Liver (tissue), 9 donors: Measurements from ENCODE around the gene APOB. TPM values are rescaled to one million over a fixed set of nuclear protein-coding genes. Genes with fewer than 3 reads are reported as not detected.

Source experiments
- DNase-seq: peaks from one replicate; pipeline ENCODE4 v3.0.0-alpha.2; 2017; ENCODE audit warnings: low spot score
- H3K27ac ChIP-seq, 2 donors: one replicate each; pipeline ENCODE4 v1.7.0; 2013; ENCODE audit warnings: inconsistent platforms in 2 of 2, low read length in 2 of 2, control low read depth in 1 of 2, low read depth in 1 of 2, mild to moderate bottlenecking in 1 of 2
- H3K27me3 ChIP-seq, 4 donors: one replicate each; pipeline versions ENCODE4 v1.6.1 to v1.7.0; 2013; ENCODE audit warnings: low read length in 3 of 4, inconsistent platforms in 1 of 4, mild to moderate bottlenecking in 1 of 4, moderate library complexity in 1 of 4; ENCODE audit not compliant: control insufficient read depth in 4 of 4, insufficient read depth in 4 of 4
- H3K36me3 ChIP-seq, 4 donors: one replicate each; pipeline versions ENCODE4 v1.6.1 to v1.7.0; 2013; ENCODE audit warnings: low read length in 3 of 4, mild to moderate bottlenecking in 3 of 4, low read depth in 1 of 4, moderate library complexity in 1 of 4; ENCODE audit not compliant: control insufficient read depth in 4 of 4, insufficient read depth in 3 of 4
- H3K4me1 ChIP-seq, 4 donors: one replicate each; pipeline versions ENCODE4 v1.6.1 to v1.7.0; 2013; ENCODE audit warnings: low read length in 3 of 4, mild to moderate bottlenecking in 3 of 4, moderate library complexity in 1 of 4; ENCODE audit not compliant: control insufficient read depth in 4 of 4, insufficient read depth in 4 of 4
- H3K4me3 ChIP-seq, 3 donors: one replicate each; pipeline versions ENCODE4 v1.6.1 to v1.7.0; 2013; ENCODE audit warnings: low read length in 3 of 3, control low read depth in 1 of 3, low read depth in 1 of 3, mild to moderate bottlenecking in 1 of 3
- H3K9ac ChIP-seq, 2 donors: one replicate each; pipeline ENCODE4 v1.7.0; 2013; ENCODE audit warnings: low read length in 2 of 2, mild to moderate bottlenecking in 2 of 2, moderate library complexity in 2 of 2, control low read depth in 1 of 2, low read depth in 1 of 2
- H3K9me3 ChIP-seq, 4 donors: one replicate each; pipeline versions ENCODE4 v1.6.1 to v1.7.0; 2013; ENCODE audit warnings: low read length in 3 of 4; ENCODE audit not compliant: control insufficient read depth in 4 of 4
- EGR1 ChIP-seq, 2 donors: IDR thresholded peaks; 2 replicates each; pipeline ENCODE4 v1.6.1; 2016 to 2018; ENCODE audit warnings: antibody characterized with exemption in 2 of 2, low read depth in 2 of 2
- FOXA1 ChIP-seq: IDR thresholded peaks from 2 replicates; pipeline ENCODE4 v1.6.1; 2016; ENCODE audit warnings: antibody characterized with exemption
- FOXA2 ChIP-seq: IDR thresholded peaks from 2 replicates; pipeline ENCODE4 v1.6.1; 2016; ENCODE audit warnings: antibody characterized with exemption
- HNF4A ChIP-seq, 2 donors: conservative IDR thresholded peaks; 2 replicates each; pipeline ENCODE4 v1.6.1; 2016; ENCODE audit warnings: antibody characterized with exemption in 2 of 2, mild to moderate bottlenecking in 2 of 2
- HNF4G ChIP-seq: IDR thresholded peaks from 2 replicates; pipeline ENCODE4 v1.6.1; 2016; ENCODE audit warnings: antibody characterized with exemption
- JUND ChIP-seq, 2 donors: IDR thresholded peaks; 2 replicates each; pipeline ENCODE4 v1.6.1; 2016; ENCODE audit warnings: antibody characterized with exemption in 2 of 2
- NR2F2 ChIP-seq: IDR thresholded peaks from 2 replicates; pipeline ENCODE4 v1.6.1; 2016; ENCODE audit warnings: antibody characterized with exemption
- RXRA ChIP-seq, 2 donors: IDR thresholded peaks; 2 replicates each; pipeline ENCODE4 v1.6.1; 2017 to 2018; ENCODE audit warnings: antibody characterized with exemption in 2 of 2, mild to moderate bottlenecking in 1 of 2
- SP1 ChIP-seq: IDR thresholded peaks from 2 replicates; pipeline ENCODE4 v1.6.1; 2018; ENCODE audit warnings: antibody characterized with exemption, mild to moderate bottlenecking
- WGBS: extraction: QIAGEN DNeasy Blood & Tissue Kit; methylation state at CpG from one replicate; pipeline ENCODE4 v1.1.7; 2013; 5-methylcytosine and 5-hydroxymethylcytosine counted together
- polyA plus RNA-seq, 2 donors: library from polyadenylated mRNA; stranded (reverse) in 1 of 2; unstranded in 1 of 2; fragments of 200-250 nt in 1 of 2; fragments of >200 nt in 1 of 2; fragmentation: Nextera tagmentation in 1 of 2; extraction: Ambion mirVana in 1 of 2; gene quantifications; one replicate each; pipeline versions ENCODE4 v1.2.1 to v1.2.3, GENCODE V29; 2013 to 2015
- total RNA-seq, 2 donors: library from RNA; depleted of rRNA; stranded (reverse); fragments of >200 nt; gene quantifications; one replicate each; pipeline ENCODE4 v1.2.3, GENCODE V29; 2014
- TF ChIP-seq, protein P1 (sequence below): IDR thresholded peaks from 2 replicates; pipeline ENCODE4 v1.6.1; 2016; ENCODE audit warnings: antibody characterized with exemption
- TF ChIP-seq, protein P2 (sequence below): IDR thresholded peaks from 2 replicates; pipeline ENCODE4 v1.6.1; 2016; ENCODE audit warnings: antibody characterized with exemption
- TF ChIP-seq, protein P3 (sequence below): fragments of 150-350 bp; IDR thresholded peaks from 2 replicates; pipeline ENCODE4 v1.5.1; 2017; ENCODE audit warnings: improper control_type of control experiment, low read depth, low read length; ENCODE audit not compliant: missing input control
- TF ChIP-seq, protein P4 (sequence below): IDR thresholded peaks from 2 replicates; pipeline ENCODE4 v1.6.1; 2016; ENCODE audit warnings: antibody characterized with exemption, mild to moderate bottlenecking
- donor health status: healthy.
- donor health status: healthy.
- donor health status: healthy.
- donor health status: healthy.
- donor health status: healthy.

APOB gene
- total and polyA plus RNA-seq, 4 donors, result 431 to 2,949 (median 1,463) TPM

- TF ChIP-seq FOXA1 (no peak), HNF4G (no peak), FOXA2 (peak; percentile 23), HNF4A (conservative IDR thresholded peaks at IDR 0.05) (no peak), JUND (IDR thresholded peaks at IDR 0.05) (peak in 1 of 2 donors; percentile 31), SP1 (no peak)
- TF ChIP-seq, protein P1, sequence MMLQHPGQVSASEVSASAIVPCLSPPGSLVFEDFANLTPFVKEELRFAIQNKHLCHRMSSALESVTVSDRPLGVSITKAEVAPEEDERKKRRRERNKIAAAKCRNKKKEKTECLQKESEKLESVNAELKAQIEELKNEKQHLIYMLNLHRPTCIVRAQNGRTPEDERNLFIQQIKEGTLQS, result peak; percentile 19
- TF ChIP-seq, protein P2, sequence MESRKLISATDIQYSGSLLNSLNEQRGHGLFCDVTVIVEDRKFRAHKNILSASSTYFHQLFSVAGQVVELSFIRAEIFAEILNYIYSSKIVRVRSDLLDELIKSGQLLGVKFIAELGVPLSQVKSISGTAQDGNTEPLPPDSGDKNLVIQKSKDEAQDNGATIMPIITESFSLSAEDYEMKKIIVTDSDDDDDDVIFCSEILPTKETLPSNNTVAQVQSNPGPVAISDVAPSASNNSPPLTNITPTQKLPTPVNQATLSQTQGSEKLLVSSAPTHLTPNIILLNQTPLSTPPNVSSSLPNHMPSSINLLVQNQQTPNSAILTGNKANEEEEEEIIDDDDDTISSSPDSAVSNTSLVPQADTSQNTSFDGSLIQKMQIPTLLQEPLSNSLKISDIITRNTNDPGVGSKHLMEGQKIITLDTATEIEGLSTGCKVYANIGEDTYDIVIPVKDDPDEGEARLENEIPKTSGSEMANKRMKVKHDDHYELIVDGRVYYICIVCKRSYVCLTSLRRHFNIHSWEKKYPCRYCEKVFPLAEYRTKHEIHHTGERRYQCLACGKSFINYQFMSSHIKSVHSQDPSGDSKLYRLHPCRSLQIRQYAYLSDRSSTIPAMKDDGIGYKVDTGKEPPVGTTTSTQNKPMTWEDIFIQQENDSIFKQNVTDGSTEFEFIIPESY, result peak; percentile 61
- TF ChIP-seq, protein P3, sequence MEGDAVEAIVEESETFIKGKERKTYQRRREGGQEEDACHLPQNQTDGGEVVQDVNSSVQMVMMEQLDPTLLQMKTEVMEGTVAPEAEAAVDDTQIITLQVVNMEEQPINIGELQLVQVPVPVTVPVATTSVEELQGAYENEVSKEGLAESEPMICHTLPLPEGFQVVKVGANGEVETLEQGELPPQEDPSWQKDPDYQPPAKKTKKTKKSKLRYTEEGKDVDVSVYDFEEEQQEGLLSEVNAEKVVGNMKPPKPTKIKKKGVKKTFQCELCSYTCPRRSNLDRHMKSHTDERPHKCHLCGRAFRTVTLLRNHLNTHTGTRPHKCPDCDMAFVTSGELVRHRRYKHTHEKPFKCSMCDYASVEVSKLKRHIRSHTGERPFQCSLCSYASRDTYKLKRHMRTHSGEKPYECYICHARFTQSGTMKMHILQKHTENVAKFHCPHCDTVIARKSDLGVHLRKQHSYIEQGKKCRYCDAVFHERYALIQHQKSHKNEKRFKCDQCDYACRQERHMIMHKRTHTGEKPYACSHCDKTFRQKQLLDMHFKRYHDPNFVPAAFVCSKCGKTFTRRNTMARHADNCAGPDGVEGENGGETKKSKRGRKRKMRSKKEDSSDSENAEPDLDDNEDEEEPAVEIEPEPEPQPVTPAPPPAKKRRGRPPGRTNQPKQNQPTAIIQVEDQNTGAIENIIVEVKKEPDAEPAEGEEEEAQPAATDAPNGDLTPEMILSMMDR, result no peak
- Histone ChIP-seq H3K9me3 (no peaks in the 10 kb centered on the region), H3K4me3 (no peak overlapping the region), H3K27me3 (no peaks in the 10 kb centered on the region), H3K9ac (no peak overlapping the region), H3K27ac (no peak overlapping the region), H3K36me3 (peaks cover 18 to 87% (median 80%) of the 10 kb centered on the region in 4 donors), H3K4me1 (no peaks in the 10 kb centered on the region)
- no peak for DNase-seq
- WGBS, result 90% methylated on average over 7 of the region's 7 CpGs
Observed at GRCh38 chr2:21008790-21009661, 34.8 kb downstream of the APOB start.

DNA sequence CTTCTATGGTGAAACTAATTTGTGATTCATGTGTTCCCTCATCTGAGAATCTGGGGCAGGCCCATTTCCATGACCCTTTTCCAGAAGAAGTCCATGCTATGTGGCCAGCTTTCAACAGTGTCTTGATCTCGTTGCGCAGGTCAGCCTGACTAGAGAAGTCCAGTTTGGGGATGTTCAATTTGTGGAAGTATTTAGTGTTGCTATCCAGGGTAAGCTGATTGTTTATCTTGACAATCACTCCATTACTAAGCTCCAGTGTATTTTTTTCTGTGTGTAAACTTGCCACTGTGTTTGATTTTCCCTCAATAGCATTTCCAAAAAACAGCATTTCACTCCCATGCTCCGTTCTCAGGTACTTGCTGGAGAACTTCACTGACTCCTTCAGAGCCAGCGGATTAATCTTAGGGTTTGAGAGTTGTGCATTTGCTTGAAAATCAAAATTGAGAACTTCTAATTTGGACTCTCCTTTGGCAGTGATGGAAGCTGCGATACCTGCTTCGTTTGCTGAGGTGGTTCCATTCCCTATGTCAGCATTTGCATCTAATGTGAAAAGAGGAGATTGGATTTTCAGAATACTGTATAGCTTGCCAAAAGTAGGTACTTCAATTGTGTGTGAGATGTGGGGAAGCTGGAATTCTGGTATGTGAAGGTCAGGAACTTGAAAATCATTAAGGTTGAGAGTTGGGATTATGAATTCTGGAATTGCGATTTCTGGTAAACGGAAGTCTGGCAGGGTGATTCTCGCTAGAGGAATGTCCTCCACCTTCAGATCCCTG, 35.7 kb downstream of the APOB start:
- H3K9me3 ChIP-seq, result no peaks in the 10 kb centered on the region
- H3K4me1 ChIP-seq, result no peaks in the 10 kb centered on the region
- TF ChIP-seq, protein P1, result peak; percentile 7
- TF ChIP-seq EGR1 (IDR thresholded peaks at IDR 0.05; ENCODE audit: low read depth in 2 of 2) (no peak), HNF4G (peak; percentile 11), JUND (IDR thresholded peaks at IDR 0.05) (peak in 1 of 2 donors; percentile 18), FOXA1 (no peak), RXRA (IDR thresholded peaks at IDR 0.05) (no peak), NR2F2 (peak; percentile 12), HNF4A (conservative IDR thresholded peaks at IDR 0.05) (no peak)
- TF ChIP-seq, protein P2, result peak; percentile 86
- TF ChIP-seq, protein P4, sequence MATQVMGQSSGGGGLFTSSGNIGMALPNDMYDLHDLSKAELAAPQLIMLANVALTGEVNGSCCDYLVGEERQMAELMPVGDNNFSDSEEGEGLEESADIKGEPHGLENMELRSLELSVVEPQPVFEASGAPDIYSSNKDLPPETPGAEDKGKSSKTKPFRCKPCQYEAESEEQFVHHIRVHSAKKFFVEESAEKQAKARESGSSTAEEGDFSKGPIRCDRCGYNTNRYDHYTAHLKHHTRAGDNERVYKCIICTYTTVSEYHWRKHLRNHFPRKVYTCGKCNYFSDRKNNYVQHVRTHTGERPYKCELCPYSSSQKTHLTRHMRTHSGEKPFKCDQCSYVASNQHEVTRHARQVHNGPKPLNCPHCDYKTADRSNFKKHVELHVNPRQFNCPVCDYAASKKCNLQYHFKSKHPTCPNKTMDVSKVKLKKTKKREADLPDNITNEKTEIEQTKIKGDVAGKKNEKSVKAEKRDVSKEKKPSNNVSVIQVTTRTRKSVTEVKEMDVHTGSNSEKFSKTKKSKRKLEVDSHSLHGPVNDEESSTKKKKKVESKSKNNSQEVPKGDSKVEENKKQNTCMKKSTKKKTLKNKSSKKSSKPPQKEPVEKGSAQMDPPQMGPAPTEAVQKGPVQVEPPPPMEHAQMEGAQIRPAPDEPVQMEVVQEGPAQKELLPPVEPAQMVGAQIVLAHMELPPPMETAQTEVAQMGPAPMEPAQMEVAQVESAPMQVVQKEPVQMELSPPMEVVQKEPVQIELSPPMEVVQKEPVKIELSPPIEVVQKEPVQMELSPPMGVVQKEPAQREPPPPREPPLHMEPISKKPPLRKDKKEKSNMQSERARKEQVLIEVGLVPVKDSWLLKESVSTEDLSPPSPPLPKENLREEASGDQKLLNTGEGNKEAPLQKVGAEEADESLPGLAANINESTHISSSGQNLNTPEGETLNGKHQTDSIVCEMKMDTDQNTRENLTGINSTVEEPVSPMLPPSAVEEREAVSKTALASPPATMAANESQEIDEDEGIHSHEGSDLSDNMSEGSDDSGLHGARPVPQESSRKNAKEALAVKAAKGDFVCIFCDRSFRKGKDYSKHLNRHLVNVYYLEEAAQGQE, result no peak
- no peaks in the 10 kb centered on the region for H3K27me3 ChIP-seq
- no peak overlapping the region for H3K4me3 ChIP-seq
- no peak overlapping the region for H3K9ac ChIP-seq
- 92% methylated on average over 9 of the region's 9 CpGs for WGBS
- H3K27ac ChIP-seq, result no peak overlapping the region
- no peak for DNase-seq
- peaks cover 14 to 87% (median 79%) of the 10 kb centered on the region in 4 donors for H3K36me3 ChIP-seq
